ENCODE data around the gene CDH22.

CDH22 gene

GRCh38 chr20:46252352-46253091 lies 55.8 kb downstream of the CDH22 start:
- no peak overlapping the region for H3K4me3 ChIP-seq (ENCODE audit: low read depth, low read length)
- TF ChIP-seq, protein P1, sequence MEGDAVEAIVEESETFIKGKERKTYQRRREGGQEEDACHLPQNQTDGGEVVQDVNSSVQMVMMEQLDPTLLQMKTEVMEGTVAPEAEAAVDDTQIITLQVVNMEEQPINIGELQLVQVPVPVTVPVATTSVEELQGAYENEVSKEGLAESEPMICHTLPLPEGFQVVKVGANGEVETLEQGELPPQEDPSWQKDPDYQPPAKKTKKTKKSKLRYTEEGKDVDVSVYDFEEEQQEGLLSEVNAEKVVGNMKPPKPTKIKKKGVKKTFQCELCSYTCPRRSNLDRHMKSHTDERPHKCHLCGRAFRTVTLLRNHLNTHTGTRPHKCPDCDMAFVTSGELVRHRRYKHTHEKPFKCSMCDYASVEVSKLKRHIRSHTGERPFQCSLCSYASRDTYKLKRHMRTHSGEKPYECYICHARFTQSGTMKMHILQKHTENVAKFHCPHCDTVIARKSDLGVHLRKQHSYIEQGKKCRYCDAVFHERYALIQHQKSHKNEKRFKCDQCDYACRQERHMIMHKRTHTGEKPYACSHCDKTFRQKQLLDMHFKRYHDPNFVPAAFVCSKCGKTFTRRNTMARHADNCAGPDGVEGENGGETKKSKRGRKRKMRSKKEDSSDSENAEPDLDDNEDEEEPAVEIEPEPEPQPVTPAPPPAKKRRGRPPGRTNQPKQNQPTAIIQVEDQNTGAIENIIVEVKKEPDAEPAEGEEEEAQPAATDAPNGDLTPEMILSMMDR (IDR thresholded peaks at IDR 0.05; ENCODE audit: borderline replicate concordance, insufficient read depth, low read depth, low read length) = no peak

DNA sequence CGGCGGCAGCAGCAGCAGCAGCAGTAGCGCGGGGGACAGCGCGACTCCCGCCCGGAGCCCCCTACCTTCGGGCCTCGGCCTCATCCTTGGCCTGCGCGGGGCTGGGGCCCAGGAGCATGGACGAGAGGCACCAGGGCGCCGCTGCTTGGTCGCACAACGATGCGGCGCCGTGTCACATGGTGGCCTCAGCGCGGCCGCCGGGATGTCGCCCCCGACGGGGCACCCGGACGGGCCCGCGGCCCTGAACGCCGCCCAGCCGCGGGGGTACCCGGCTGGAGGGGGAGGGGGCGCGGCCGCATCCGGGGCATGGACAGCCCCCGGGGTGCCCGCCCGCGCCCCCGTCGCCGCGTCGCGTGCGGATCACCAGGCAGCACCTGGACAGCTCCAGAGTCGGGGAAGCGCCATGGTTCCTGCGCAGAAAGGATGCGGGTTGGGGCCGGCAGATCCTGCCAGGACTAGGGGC lies 57.1 kb downstream of the CDH22 start:
- TF ChIP-seq, protein P1 (IDR thresholded peaks at IDR 0.05; ENCODE audit: borderline replicate concordance, insufficient read depth, low read depth, low read length) = no peak

DNA sequence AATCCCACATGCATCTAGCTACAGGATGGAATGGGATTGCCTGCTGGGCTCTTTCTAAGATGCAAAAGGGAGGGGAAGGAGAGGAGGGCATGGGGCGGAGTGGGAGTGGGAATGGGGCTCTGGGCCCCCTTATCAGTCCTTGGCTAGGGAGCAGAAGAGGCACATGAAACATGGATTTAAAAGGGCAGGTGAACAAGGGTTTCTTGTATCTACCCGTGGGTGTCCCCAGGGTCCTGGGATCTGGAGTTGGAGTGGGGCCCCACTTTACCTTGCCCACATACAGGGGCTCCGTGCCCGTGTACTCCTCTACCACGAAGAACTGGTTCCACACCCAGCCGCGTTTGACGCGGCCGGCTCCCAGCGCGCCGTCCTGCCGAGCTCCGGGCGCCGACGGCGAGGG lies 57.5 kb downstream of the CDH22 start:
- no peak overlapping the region for H3K4me3 ChIP-seq (ENCODE audit: low read depth, low read length)
- TF ChIP-seq, protein P1 (IDR thresholded peaks at IDR 0.05; ENCODE audit: borderline replicate concordance, insufficient read depth, low read depth, low read length) = no peak

More for the DNA sequence above, 57.1 kb downstream of the CDH22 start:
- H3K4me3 ChIP-seq (ENCODE audit: low read depth, low read length) = no peak overlapping the region

DNA sequence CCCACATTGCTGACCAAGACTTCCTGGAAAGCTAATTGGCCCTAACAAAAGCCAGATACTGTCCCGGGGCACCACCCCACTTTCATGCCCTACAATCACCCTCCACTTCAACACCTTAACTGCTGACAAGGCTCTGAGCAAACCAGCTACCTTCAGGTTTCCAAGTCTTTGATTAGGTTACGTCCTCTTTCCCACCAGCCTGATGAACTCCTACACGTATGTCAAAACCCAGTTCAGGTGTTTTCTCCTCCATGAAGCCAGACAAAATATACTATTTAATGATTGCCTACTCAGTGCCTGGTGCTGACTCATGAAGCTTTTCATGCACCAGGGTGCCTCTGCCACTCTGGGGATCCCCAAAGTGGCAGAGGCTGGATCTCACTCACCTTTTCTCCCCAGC lies 58.6 kb downstream of the CDH22 start:
- H3K4me3 ChIP-seq (ENCODE audit: low read depth, low read length) = no peak overlapping the region
- TF ChIP-seq, protein P1 (IDR thresholded peaks at IDR 0.05; ENCODE audit: borderline replicate concordance, insufficient read depth, low read depth, low read length) = no peak

- no peak overlapping the region for H3K4me3 ChIP-seq (ENCODE audit: low read depth, low read length)
- TF ChIP-seq, protein P1 (IDR thresholded peaks at IDR 0.05; ENCODE audit: borderline replicate concordance, insufficient read depth, low read depth, low read length) = no peak
Measured at GRCh38 chr20:46246559-46246958, 61.7 kb downstream of the CDH22 start.

- TF ChIP-seq, protein P1 (IDR thresholded peaks at IDR 0.05; ENCODE audit: borderline replicate concordance, insufficient read depth, low read depth, low read length) = no peak
Measured at GRCh38 chr20:46243707-46244628, 64.3 kb downstream of the CDH22 start.

More at GRCh38 chr20:46243707-46244628, 64.3 kb downstream of the CDH22 start:
- H3K4me3 ChIP-seq (ENCODE audit: low read depth, low read length) = no peak overlapping the region

All from GM12875 (cell line).